RPMI8226 (cell line): Measurements from ENCODE around the gene CIDEA.
A peak's percentile ranks its signal among the peaks of the same experiment; 100 is the strongest.

Source experiments
- DNase-seq: peaks from one replicate; pipeline ENCODE4 v3.0.0-alpha.2; 2015

CIDEA gene

DNA sequence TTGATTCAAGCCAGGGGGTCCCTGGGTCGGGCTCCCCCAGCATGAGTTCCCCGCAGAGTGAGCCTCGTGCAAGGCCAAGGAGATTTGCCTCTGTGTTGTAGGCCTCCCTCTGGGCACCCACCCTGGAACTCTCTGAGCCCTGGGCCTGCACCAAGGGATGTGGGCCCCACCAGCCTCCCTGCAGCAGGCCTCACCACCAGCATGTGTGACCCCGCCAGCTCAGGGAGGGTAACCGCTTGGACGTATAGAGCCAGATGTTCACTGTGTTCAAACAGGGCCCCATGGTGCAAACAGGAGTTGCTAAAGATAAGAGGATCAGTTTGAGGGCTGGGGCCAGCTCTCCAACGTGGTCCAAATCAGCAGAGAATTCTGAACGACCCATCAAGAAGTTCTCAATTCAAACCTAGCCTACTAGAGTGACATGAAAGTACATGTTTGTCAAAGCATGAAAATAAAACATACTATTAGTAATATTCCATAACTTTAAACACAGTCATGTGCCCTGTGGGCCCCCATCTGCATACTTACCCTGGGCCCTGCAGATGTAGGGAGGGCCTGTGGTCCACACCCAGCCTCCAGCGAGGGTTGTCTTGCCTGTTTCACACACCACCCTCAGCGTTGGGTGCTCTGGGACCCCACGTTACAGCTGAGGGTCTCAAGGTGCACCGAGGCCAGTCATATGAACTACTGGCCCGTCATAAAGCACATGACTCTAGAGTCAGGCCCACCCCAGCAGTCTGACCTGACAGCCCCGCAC lies 48.4 kb downstream of the CIDEA start:
- no peak for DNase-seq

DNA sequence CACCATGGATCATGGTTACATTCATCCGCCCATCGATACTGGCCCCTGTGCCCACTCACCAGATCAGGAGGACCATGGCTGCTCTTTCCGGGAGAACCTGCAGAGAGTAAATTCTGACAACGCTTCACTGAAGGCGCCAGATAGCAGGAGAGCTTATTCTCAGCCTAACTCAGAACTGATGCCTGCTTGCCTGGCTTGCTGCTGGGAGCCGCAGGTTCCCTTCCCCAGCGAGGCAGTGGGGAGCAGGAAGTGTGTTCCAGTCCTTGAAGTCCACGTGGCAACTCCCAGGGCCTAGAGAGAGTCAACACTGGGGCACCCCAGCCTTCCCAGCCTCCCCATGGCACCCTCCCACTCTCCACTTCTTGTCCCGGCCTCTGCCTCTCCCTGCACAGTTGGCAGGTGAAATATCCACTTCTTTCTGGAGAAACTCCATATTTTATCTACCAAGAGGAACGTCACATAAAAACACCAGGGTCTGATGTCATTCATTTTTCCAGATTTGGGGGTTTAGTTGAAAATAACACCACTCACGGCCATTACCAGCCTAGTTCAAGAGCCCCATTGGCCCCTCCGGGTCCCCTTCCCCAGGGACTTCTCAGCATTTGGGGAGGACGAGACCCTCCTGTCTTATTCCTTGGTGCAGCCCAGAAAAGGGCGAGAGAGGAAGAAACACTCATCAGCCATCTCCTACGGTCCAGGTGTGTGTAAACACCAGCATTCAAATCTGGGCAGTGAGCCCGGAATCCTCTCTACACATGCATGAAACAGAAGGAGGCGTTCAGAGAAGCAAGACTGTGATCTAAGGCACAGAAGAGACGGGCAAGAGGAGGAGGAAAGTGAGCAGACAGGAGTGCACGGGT lies 50.4 kb downstream of the CIDEA start:
- peak; percentile 91 for DNase-seq

- no peak for DNase-seq
Measured at GRCh38 chr18:12305211-12305610, 51.0 kb downstream of the CIDEA start.

DNA sequence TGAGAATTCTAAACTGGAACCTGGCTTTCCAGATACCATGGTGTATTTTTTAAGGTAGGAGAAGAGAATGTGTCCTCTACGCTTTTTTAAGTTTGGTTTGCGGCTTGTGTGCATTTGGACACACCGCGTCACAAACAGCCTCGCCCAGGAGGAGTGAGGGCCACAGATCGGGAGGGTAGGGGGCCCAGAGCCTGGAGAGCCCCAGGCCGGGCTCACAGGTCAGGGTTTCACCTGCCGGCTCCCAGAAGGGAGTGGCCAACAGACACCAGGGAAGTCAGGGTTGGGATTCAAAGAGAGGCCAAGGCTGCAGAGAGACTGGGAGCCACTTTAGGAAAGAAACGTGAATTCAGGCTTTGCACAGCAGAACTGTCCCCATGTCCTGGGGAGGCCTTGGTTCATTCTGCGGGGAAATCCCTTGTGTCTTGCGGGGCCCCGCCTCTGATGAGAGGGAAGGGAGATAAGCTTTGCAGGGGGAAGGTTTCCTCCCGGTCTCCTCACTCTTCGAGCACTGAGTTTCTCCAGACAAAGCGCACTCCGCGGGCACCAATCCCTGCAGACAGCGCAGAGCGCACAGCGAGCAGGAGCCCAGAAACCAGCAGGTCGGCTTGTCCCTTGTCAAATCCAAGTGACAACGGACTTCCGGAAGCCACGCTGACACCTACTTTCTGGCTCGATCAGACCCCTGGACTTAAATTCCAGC lies 51.9 kb downstream of the CIDEA start:
- no peak for DNase-seq

GRCh38 chr18:12306752-12307700 lies 52.9 kb downstream of the CIDEA start:
- no peak for DNase-seq

DNA sequence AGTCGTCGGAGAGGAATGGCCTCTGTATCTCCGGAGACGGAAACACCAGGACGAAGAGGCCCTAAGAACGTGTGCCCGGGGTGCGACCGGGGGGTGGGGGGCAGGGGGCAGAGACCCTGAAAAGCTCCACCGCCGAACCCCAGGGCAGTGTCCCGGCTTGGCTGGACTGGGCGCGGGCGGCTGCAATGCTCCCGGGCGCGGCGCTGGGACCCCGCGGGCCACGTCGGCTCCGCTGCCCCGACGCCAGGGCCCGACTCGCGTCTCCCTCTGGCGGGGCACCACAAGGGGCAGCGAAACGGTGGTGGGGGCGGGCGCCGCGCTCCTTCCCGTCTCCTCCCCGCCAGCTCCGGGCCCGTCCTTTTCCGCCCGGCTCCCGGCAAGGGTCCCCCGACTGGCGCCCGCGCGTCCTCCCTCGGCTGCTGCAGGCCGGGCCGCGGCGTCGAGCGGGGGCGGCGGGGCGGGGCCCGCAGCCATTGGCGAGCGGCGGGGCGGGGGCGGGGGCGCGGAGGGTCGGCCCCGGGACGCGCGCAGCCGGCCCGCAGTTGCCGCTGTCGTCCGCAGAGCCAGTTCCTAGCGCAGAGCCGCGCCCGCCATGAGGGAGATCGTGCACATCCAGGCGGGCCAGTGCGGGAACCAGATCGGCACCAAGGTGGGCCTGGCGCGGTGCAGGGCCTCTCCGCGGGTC lies 53.7 kb downstream of the CIDEA start, which contains the start of gene TUBB6:
TSS of gene TUBB6 (plus strand) at position 541 of the 685 bp plus-strand sequence. CDS start at position 593, 52 bp downstream.
- no peak for DNase-seq

DNA sequence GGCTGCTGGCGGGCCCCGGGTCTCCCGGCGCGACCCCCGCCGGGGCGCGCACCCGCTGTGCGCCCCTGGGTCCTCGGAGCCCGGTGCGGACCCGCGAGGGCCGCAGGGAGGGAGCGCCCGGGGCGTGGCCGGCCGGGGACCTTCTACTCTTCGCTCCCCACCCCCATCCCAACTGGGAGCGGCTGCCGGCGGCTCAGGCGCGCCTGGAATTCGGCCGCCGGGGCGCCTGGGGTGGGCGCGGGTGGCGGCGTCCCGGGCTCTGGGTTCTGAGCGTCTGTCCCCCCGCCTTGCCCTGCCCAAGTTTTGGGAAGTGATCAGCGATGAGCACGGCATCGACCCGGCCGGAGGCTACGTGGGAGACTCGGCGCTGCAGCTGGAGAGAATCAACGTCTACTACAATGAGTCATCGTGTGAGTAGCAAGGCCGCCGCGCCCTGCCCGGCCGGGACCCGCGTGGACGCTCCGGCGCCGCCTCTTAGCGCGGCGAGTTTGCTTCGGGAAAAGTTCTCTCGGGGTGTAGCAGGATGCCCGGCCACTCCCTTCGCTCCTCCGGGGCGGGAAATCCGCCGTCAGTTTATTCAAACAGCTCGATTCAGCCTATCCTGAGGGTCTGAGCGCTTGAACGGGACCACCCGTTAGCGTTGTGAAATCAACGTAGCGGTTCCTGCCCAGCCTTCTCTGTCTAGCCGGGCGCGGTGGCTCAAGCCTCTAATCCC lies 54.4 kb downstream of the CIDEA start:
- DNase-seq: peak; percentile 55

- no peak for DNase-seq
Measured at GRCh38 chr18:12309683-12310198, 55.6 kb downstream of the CIDEA start.

GRCh38 chr18:12310762-12311161 lies 56.6 kb downstream of the CIDEA start:
- DNase-seq: no peak

GRCh38 chr18:12312976-12313375 lies 58.8 kb downstream of the CIDEA start:
- DNase-seq: no peak

- no peak for DNase-seq
Measured at GRCh38 chr18:12313530-12314245, 59.5 kb downstream of the CIDEA start.

GRCh38 chr18:12314591-12315305 lies 60.6 kb downstream of the CIDEA start:
- DNase-seq: peak; percentile 52

- no peak for DNase-seq
Measured at GRCh38 chr18:12315490-12315889, 61.3 kb downstream of the CIDEA start.

- no peak for DNase-seq
Measured at GRCh38 chr18:12315911-12316310, 61.8 kb downstream of the CIDEA start.

DNA sequence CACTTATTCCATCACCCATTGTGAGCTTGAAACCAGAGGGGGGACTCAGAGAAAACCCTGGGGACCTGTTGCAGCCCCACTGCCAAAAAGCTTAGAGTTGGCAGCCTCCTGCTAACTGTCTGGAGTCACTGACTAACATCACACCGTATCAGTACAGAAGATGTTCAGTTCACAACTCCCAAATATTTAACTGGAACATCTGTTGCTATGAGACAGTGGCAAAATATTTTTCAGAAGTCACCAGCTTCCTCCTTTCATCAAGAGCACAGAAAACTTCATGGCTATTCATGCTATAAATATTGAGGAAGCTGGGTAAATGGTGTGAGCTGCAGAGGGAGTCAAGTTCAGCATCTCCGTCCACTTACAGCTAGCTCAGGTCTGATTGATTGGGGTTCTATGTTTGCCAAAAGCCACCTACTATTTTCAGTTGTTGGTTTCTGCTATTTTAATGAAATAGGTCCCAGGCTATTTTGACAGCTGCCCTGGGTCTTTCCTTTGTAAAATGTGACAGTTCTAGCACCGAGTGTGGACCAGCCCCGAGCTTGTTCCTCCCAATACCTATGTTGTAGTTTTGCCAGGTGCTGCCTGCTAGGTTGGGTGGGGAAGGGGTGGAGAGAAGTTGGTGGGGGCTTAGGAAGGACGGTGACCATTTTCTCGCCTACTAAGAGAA lies 63.6 kb downstream of the CIDEA start:
- DNase-seq: no peak

DNA sequence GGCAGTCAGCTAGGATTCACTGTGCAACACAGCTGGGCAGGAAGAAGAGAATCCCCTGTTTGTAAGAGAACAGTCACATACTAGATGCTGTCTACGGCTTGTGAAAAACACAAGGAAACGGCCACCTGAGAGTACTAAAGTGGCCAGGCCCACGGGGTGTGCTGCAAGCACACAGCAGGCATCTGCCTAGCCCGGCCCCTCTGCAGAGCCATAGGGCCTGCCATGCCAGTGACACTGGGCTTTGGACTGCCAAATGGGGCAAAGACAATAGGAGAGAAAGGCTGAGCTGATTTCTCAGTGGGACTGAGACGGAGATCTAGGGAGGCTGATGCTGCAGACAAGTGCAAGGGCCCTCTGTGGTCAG lies 64.2 kb downstream of the CIDEA start:
- DNase-seq: no peak

DNA sequence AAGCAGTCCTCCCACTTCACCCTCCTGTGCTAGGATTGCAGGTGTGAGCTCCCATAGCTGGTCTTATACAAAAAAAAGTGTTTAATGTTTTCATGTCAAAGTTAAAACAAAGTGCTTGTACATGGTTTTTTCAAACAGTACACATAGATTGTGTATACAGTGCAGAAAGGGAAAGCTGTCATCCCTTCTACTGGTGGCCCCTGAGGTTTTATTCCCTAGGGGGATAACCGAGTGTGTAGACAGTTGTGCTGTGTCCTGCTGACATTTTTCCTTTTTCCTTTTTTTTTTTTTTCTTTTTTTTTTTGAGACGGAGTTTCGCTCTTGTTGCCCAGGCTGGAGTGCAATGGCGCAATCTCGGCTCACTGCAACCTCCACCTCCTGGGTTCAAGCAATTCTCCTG lies 64.7 kb downstream of the CIDEA start:
- no peak for DNase-seq

GRCh38 chr18:12321333-12321732 lies 67.2 kb downstream of the CIDEA start:
- DNase-seq: no peak
